ENCODE results near the gene PWWP2B.

The PWWP2B gene

DNA sequence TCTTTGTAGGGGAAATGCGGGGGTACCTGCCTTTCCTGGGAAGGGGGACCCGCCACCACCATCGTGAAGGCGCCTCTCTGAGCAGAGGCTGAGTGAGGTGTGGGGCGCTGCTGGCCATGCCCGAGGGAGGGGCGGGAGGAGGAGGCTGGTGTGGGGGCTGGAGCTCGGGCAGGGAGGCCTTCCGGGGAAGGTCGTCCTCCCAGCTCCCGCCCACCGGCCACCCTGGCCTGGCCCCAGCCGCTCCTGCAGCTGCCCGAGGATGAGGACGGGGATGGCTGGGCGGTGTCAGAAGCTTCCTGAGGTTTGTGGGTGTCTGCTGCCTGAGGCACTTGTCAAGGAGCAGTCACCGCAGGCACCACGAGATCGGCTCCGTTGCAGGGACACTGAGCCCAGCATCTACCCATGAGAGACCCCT, 11.4 kb downstream of the PWWP2B start:
- no peak for DNase-seq

DNA sequence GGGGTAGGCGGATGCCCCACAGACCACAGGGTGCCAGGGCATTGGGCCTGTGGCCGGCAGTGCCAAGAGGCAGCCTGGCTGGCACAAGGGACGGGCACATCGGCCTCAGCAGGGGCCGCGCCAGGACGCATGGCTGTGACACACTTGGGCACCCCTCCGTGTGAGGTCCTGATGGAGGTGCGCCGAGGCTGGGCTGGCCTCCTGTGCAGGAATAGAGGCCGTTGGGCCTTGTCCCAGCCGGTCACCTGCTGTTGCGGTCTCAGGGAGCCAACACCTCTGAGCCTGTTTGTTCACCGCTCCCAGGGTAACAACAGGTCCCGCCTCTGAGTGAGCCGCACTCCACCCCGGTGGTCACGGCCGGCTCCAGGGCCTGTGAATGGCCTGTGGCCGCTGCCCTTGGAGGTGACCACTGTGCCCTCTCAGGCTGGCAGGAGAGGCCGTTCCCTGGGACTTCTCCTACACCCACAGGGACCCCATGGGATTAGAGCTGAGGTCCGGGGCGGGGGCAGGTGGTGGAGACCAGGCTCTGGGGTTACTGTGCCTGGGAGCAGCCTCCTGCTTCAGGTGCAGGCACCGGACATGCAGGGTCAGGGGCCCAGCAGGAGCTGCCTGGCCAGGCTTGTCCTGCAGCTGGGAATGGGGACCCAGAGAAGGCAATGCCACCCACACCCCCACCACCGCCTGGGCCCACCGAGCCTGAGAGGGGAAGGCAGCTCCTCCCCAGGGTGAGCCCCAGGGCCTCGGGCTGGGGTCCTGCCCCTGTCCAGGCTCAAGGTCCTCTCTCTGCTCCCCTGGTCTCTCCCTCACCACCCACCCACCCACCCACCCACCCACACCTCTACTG, 12.0 kb downstream of the PWWP2B start:
- DNase-seq: no peak

DNA sequence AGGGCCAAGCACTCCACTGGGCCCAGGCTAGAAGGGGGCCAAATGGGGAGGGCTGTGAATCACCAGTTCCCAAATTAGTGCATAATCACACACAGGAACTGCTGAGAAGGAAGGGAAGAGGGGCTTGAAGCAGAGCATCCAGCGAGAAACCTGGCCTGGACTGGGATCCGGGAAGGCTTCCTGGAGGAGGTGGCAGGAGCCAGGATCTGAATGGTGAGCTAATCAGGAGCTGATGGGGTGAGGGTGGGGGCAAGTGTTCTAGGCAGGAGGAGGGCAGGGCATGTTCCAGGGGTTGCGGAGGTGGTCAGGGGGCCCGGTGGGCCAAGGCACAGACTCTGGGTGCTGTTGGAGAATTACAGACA, 12.6 kb downstream of the PWWP2B start:
- DNase-seq: no peak

DNA sequence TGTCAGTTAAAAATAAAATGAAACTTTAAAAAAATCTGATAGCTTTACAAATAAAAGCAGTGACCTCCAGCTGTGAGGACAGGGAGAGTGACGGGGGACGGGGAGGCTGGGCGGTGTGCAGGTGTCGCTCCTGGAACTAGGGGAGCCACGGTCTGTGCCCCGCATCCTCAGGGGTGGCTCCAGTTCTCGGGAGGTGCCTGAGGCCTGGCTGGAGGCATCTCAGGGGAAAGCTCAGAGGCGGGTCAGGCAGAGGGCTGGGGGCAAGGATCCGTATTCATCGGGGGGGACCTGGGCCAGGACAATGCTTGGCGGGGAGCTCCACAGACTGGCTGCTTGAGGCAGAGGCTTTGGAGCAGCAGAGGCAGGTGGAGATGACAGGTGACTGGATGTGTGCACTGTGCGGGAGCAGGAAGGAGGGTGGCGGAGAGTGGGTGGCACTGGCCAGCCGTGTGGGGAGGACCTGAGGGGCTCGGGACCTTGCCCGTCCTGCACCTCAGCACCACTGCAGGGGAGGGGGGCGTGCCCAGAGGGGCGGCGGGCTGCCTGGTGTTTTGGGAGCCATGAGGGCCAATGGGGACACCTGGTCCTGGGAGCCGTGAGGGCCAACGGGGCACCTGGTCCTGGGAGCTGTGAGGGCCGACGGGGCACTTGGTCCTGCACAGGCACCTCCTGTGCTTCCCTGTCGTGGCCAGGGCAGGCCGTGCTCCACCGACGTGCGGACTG, 13.2 kb downstream of the PWWP2B start:
- no peak for DNase-seq

DNA sequence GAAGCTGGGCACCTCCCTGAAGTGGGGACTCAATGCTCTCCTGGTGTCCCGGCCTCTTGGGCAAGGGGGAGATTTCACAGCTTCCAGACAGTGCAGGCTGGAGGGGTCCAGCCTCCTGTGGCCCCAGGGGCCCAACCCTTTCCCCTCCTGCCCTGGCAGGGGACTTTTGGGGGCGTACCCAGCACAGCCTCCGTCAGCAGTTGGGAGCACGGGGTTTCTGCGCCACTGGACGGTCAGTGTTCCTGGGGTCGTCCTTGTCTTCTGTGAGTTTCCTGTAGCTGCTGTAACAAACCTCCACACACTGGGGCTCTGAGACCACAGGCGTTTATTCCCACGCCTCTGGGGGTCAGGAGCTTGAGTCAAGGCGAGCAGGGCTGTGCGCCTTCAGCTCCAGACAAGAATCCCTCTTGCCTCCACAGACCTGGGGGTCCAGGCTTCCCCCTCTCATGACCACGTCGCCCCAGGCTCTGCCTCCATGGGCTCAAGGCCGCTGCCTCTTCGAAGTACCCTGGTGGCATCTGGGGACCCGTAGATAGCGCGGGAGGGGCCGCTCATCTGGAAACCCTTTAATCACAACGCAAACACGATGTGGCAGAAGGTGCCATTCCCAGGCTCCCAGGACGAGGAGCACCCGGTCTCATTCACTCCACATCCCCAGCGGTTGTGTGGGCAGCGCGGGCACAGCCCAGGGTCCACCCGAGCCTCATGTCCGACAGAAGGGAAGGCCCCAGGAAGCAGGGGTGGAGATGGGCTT, 14.0 kb downstream of the PWWP2B start:
- no peak for DNase-seq

DNA sequence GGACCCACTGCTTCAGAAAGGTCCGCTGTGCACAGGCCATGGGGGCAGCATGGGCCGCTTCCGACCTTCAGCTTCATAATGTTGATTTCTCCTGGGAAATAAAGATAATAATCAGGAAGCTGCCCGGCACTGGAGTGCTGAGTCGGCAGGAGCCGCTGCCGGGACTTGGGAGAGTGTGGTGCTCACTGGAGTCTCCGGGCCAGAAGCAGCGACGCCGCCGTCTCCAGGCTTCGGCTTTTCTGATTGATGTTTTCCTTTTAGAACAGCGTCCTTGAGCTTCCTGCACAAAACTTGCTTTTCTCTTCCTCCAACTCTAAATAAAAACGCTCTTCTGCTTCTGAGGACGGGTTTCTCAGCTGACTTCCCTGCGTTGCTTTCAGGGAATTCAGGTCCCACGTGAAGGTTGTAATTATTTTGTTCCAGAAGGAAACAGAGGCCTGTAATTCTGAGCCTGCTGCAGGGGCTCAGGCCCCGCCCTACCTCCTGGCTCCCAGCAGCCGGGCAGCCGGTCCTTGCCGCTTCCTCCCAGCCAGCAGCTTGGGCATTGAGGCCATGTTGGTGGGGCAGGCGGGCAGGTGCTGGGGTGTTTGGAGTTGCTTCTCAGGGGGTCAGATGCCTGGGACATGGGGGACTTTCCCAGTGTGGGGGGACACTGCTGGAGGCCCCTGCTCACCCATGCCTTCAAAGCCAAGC, 14.7 kb downstream of the PWWP2B start:
- peak; percentile 65 for DNase-seq

DNA sequence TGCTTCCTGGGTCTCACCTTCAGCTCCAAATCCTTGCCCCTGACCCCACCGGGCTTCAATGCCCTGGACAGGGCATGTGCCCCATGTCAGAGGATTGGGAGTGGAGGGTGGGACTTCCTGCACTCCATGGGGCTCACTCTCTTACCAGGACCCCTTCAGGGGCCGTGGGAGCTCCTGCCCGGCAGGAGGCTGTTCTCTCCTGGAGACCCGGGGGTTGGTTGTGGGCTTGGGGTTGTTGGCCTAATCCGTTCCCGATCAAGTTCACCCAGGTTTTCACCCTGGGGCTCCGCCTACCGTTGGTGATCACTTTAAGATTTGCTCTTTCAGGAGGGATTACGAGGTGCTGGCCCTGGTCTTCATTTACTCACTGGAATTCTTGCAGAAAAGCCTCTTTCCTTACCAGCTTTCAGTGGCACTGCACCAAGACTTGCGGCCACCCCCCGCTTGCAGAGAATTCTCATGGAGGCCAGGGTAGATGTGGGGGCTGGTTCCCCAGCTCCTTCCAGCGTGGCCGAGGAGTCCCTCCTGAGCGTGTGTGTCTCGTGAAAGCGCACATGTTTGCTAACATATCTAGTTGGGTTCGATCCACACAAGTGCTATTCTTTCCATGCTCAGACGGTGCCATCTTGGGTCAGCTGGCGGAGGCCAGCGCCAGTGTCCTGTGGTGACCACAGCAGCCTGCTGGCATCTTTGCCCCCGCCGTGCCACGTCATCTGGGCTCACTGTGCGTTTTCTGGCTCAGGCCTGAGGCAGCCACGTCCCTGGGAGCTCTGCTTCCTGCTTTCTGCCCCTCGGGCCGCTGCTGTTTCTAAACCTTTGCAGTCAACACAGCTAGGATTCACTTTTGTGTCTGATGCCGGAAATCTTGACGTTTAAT, 15.6 kb downstream of the PWWP2B start:
- no peak for DNase-seq

DNA sequence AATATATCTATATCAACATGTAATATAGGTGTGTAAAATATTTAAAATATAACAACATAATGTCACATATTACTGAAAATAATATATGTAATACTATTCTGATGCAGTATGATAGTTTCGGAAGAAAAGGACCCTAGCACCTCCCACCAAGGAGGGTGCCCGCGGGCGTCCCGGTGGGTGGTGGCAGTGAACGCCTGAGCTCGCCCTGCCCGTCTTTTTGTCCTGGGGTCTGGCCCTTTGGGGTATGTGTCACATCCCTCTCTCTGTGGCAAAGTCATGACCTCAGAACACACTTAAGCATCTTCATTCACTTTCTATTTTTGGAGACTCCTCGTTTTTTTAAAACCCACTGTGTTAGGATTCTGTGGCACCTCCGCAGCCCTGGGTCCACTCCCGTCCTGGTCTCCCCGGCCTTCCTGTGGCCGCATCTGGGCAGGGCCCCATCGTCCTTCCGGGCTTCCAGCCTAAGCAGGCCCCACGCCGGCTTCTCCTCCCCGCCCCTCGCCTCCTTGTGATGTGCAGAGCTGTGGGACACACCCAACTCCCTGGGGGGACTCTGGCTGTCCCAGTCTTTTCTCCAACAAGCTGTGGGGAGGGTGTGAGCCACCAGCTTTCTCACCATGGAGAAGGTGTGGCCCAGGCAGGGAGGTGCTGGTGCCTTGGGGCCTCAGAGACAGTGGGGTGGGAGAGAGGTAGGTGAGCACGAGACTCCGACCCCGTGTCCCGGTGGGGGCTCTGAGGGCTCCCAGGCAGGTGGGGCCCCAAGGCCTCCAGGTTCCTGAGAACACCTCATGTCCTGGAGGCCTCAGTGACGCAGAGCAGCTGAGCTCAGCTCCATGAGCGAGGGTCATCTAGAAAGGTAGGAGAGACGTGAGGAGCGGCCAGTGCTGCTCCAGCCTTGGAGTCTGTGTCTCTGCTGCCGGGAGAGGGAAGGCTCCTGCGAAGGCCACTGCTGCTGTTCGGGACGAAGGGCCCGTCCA, 16.5 kb downstream of the PWWP2B start:
- DNase-seq: no peak

DNA sequence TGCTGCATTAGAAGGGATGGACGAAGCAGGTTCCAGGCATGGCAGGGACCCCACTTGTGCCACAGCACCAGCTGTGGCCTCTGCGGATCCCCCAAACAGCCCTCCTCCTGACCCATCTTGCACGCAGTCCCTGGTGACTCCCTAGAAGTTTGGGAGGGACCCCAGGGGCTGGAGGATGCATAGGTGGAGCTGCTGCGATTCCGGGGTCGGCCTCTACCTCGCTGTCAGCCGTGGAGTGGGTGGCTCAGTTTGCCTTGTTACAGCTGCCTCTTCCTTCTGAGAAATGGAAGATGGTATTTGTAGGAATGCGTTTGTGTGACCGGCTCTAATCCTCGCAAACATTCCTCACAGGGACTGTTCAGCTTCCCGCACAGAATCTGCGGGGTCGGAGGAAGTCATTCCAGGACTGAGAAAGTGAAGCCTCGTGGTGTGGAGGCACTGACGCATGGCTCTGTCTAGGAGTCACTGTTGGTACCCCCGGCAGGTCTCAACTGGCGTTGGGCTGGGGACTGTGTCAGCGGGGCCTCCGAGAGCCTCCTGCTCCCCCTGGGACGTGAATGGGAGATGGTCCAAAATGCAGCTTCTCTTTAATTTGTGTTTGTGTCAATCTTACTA, 17.5 kb downstream of the PWWP2B start:
- no peak for DNase-seq

DNA sequence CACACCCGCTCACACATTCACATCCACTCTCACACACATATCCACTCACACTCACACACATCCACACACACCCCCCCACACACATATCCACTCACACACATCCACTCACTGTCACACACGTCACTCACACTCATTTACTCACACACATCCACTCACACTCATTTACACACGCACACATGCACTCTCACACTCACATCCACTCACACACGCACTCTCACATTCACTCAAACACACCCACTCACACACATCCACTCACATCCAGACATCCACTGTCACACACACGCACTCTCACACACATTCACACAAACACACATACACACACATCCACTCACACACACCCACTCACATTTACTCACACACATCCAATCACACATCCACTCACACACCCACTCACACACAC, 18.3 kb downstream of the PWWP2B start:
- DNase-seq: no peak

DNA sequence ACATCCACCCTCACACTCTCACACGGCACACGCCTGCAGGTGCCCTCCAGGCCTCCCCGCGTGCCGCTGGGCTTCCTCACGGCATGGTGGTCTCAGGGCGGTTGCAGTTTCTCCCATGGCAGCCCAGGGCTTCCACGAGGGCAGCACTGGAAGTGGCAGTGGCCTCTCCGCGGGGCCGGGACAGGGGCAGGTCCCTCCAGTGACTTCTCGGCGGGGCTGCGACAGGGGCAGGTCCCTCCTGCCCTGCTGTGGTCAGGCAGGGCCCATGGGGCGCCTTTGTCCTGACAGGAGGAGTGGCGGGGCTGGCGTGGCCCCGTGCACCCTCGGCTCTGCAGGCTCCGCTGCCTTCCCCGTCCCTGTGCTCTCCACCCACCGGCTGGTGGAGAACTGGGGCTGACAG, 19.0 kb downstream of the PWWP2B start:
- DNase-seq: no peak

DNA sequence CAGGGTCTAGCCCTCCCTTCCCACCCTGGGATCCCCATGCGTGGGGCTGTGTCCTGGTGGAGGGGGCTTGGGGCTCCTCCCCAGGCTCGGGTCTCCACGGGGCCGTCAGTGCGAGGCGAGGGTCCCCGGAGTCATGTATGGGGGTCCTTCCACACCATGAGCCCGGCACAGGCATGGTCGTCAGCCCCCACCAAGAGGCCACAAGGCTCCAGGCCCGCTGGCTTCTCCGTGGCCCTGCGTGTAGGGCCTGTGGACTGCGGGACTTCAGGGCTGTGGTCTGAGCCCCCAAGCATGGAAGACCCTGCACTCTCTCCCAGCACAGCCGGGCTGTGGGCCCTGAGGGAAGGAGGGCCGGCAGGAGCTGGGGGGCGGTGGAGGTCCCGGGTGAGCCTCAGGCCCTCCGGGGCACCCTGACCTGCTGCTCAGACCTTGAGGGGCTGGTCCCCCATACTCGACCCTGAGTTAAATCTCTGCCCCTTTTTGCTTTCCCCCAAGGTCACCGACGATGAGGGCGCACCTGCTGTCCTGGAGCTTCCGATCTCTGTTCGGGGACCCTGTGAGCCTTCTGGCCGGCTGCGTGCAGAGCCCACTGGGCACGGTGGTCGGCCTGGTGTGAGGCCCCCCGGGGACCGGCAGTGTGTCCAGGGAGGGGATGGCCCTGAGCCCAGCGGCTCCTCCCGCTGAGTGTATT, 19.7 kb downstream of the PWWP2B start:
- DNase-seq: no peak

DNA sequence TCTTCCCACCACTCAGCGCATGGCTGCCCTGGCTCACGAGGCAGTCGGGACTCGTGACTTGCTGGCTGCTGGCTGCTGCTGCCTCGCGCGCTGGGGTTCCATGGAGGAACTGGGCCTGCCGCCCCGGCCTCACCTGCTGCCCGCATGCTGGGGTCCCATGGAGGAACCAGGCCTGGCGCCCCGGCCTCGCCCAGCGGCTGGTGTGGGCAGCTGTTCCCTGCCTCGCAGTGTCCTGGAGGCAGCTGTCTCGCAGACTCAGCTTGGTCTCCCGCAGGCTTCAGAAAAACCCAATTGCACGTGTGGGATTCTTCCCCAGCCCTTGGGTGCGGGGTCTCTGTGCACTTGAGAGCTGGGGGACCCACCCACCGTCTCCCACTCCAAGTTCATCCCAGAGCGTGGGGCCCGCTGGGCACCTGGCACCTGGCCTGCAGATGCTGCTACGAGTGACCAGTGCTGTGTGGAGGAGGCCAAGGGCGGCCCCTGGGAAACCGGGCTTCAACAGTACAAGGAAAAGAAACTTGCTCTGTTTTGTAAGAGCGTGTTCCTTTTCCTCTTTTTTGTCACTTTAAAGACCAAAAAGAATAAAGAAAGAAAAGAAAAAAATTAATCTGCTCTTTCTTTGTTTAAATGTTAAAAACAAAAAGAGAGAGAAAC, 20.4 kb downstream of the PWWP2B start:
- DNase-seq: no peak

DNA sequence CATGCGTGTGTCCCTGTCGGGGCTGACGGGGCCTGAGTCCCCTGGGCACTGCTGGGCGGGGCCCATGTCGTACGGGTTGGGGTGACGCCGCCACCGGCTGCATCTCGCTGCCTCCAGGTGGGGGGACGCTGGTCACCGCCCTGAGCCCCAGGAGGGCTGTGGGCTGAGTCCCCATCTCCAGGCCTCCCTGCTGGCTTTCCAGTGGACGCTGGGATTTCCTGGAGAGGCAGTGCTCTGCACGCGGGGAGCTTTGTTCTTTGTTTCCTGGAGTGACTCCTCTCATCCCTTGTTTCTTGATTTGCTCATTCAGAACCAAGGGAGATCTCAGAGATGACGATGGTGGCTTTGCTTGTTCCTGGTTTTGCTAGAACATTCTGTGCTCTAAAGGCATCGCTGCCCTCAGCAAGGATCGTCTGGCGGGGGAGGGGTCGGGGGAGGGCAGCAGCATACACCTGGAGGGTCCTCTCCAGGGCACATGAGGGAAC, 21.0 kb downstream of the PWWP2B start:
- DNase-seq: no peak

DNA sequence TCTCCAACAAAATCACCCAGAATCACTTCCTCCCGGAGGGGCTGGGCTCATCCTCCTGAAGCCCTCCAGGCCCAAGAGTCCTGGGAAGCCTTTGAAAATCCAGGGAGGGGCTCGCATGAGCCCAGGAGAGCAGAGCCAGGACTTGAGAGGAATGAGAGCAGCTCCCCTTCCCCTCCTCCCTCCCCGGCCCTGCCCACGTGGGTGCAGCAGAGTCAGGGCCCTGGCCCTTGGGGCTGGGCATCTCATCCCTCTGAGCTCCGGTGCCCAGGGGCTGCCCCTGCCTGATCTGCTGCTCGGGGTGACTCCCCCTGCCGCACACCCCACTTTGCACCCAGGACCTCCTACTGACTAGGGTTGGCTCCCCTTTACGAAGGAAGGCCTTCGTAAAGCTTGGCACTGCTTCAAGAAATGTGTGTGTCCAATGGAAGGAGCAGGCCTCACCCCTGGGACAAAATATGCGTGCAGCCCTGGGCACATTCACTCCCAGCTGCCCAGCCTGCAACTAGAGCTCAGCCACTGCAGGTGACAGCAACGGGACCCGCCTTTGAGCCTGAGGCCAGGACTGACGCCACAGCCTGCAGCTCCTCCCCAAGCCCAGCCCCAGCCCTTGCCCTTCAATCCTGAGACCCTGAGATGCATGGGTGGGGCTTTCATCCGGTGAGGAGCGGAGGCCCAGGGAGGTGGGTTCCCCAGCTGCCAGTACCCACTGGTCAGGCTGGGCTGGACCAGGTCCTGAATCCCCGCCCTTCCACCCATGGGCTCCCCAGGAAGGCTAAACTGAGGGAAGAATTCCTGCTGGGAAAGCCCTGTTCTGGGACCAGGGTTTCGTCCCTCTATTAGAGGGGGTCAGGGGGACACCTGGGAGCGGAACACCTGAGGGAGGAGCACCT, 21.8 kb downstream of the PWWP2B start:
- peak; percentile 67 for DNase-seq

DNA sequence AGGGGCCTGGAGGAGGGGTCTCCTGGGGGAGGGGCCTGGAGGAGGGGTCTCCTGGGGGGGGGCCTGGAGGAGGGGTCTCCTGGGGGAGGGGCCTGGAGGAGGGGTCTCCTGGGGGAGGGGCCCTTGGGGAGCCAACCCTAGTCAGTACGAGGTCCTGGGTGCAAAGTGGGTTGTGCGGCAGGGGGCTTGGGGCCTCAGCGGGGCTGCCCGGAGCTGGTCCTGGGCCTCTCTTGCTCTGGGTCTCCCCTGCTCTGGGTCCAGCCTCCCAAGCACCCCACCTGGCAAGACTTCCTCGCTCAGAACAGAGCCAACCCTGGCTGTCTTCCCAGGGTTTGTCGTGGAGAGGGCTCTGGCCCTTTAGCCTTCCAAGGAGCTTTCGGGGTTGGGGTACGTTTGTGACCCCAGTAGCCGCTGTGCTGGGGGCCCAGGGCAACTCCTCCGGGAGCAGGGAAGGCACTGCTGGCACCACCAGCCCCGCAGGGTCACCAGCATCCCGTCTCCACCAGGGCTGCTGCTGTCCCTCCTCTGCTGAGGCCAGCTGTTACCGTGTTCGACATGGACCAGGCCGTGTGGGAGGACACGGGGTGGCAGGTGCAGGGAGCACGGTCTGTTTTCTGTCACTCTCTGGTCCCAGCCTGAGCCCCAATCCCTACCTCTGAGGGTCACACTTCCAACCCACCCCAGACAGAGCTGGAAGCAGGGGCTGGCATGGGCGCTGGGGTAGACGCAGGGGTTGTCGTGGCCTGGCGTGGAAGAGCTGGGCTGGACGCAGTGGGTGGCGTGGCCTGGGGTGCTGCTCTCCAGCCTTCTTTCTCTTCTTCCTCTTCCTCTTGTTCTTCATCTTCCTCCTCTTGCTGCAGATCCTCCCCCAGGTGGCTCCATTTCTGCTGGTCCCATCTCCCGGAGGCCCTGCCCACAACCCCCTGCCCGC, 22.8 kb downstream of the PWWP2B start:
- DNase-seq: no peak

Data from left hindlimb (tissue), 1 donor.